H9 (cell line): ENCODE results near the gene FAM163B. TPM values are rescaled to one million over a fixed set of nuclear protein-coding genes. Genes with fewer than 3 reads are reported as not detected.

ENCODE experiments used
- DNase-seq: peaks from one replicate; pipeline ENCODE4 v3.0.0-alpha.2; 2017
- H2AFZ ChIP-seq: one replicate; pipeline ENCODE4 v1.6.1; 2013; ENCODE audit warnings: mild to moderate bottlenecking, low read length, control low read depth, moderate library complexity
- H2AK5ac ChIP-seq: 2 replicates; pipeline ENCODE4 v1.6.1; 2013; ENCODE audit warnings: low read length, control low read depth, mixed read lengths; ENCODE audit not compliant: insufficient read length
- H2BK120ac ChIP-seq: one replicate; pipeline ENCODE4 v1.6.1; 2013; ENCODE audit warnings: low read depth, mild to moderate bottlenecking, low read length, control low read depth, inconsistent platforms; ENCODE audit not compliant: poor library complexity, severe bottlenecking
- H2BK12ac ChIP-seq: 2 replicates; pipeline ENCODE4 v1.6.1; 2013; ENCODE audit warnings: low read length, control low read depth, mixed read lengths, low read depth; ENCODE audit not compliant: insufficient read length
- H2BK15ac ChIP-seq: 2 replicates; pipeline ENCODE4 v1.6.1; 2013; ENCODE audit warnings: low read depth, low read length, control low read depth
- H2BK20ac ChIP-seq: one replicate; pipeline ENCODE4 v1.6.1; 2013; ENCODE audit warnings: low read depth, mild to moderate bottlenecking, low read length, control low read depth, inconsistent platforms; ENCODE audit not compliant: poor library complexity, severe bottlenecking
- H2BK5ac ChIP-seq: 2 replicates; pipeline ENCODE4 v1.6.1; 2013; ENCODE audit warnings: low read length, control low read depth, mixed read lengths; ENCODE audit not compliant: insufficient read length
- H3K14ac ChIP-seq: 2 replicates; pipeline ENCODE4 v1.6.1; 2013; ENCODE audit warnings: low read length, control low read depth; ENCODE audit not compliant: insufficient read depth
- H3K18ac ChIP-seq: 2 replicates; pipeline ENCODE4 v1.6.1; 2013; ENCODE audit warnings: low read depth, mild to moderate bottlenecking, mixed read lengths, low read length, control low read depth; ENCODE audit not compliant: insufficient read length
- H3K23ac ChIP-seq: 2 replicates; pipeline ENCODE4 v1.6.1; 2013; ENCODE audit warnings: low read length, control low read depth, mixed read lengths, low read depth; ENCODE audit not compliant: insufficient read length
- H3K23me2 ChIP-seq: 2 replicates; pipeline ENCODE4 v1.6.1; 2013; ENCODE audit warnings: low read depth, mild to moderate bottlenecking, mixed read lengths, low read length, control low read depth; ENCODE audit not compliant: insufficient read length, poor library complexity, severe bottlenecking
- H3K27ac ChIP-seq: 2 replicates; pipeline ENCODE4 v1.5.1; 2013; ENCODE audit warnings: low read length, control low read depth, mixed read lengths, low read depth; ENCODE audit not compliant: insufficient read length
- H3K27me3 ChIP-seq: 2 replicates; pipeline ENCODE4 v1.6.1; 2013; ENCODE audit warnings: low read length, control low read depth, inconsistent platforms; ENCODE audit not compliant: insufficient read depth
- H3K4ac ChIP-seq: 2 replicates; pipeline ENCODE4 v1.6.1; 2013; ENCODE audit warnings: low read depth, mild to moderate bottlenecking, control low read depth, inconsistent platforms, low read length, moderate library complexity
- H3K4me1 ChIP-seq: 2 replicates; pipeline ENCODE4 v1.6.1; 2013; ENCODE audit warnings: low read length, control low read depth, inconsistent platforms; ENCODE audit not compliant: insufficient read depth
- H3K4me2 ChIP-seq: 2 replicates; pipeline ENCODE4 v1.6.1; 2013; ENCODE audit warnings: low read length, control low read depth, mixed read lengths; ENCODE audit not compliant: insufficient read length, insufficient read depth
- H3K56ac ChIP-seq: 2 replicates; pipeline ENCODE4 v1.6.1; 2013; ENCODE audit warnings: low read depth, mild to moderate bottlenecking, mixed read lengths, low read length, control low read depth; ENCODE audit not compliant: insufficient read length
- H3K79me1 ChIP-seq: 2 replicates; pipeline ENCODE4 v1.6.1; 2013; ENCODE audit warnings: low read depth, mild to moderate bottlenecking, moderate library complexity, low read length, control low read depth, inconsistent platforms; ENCODE audit not compliant: insufficient read depth, poor library complexity, severe bottlenecking
- H3K79me2 ChIP-seq: 2 replicates; pipeline ENCODE4 v1.6.1; 2013; ENCODE audit warnings: low read length, control low read depth, inconsistent platforms; ENCODE audit not compliant: insufficient read depth
- H3K9ac ChIP-seq: 2 replicates; pipeline ENCODE4 v1.6.1; 2013; ENCODE audit warnings: low read length, control low read depth, mixed read lengths; ENCODE audit not compliant: insufficient read length; ENCODE audit errors: extremely low read depth
- H3K9me3 ChIP-seq: one replicate; pipeline ENCODE4 v1.6.1; 2013; ENCODE audit warnings: low read depth, low read length, inconsistent platforms; ENCODE audit not compliant: control insufficient read depth
- H3T11ph ChIP-seq: one replicate; pipeline ENCODE4 v1.6.1; 2013; ENCODE audit warnings: mild to moderate bottlenecking, low read length, control low read depth, inconsistent platforms
- H4K20me1 ChIP-seq: one replicate; pipeline ENCODE4 v1.6.1; 2013; ENCODE audit not compliant: control insufficient read depth, insufficient read length, insufficient read depth
- H4K5ac ChIP-seq: 2 replicates; pipeline ENCODE4 v1.6.1; 2013; ENCODE audit warnings: low read depth, mild to moderate bottlenecking, mixed read lengths, low read length, control low read depth; ENCODE audit not compliant: insufficient read length
- H4K8ac ChIP-seq: replicated peaks from 2 replicates; pipeline ENCODE4 v1.6.1; 2013; ENCODE audit warnings: low read length, control low read depth, mixed read lengths, low read depth; ENCODE audit not compliant: insufficient read length
- H4K91ac ChIP-seq: 2 replicates; pipeline ENCODE4 v1.6.1; 2013; ENCODE audit warnings: low read depth, mild to moderate bottlenecking, moderate library complexity, mixed read lengths, low read length, control low read depth; ENCODE audit not compliant: insufficient read length
- H3K27ac Mint-ChIP-seq, 3 experiments: 2 replicates in 2 of 3; 3 replicates in 1 of 3; pipeline ENCODE4 v1.8.0; 2020 to 2021; ENCODE audit warnings: mixed read lengths in 3 of 3, mild to moderate bottlenecking in 1 of 3, moderate library complexity in 1 of 3
- H3K27me3 Mint-ChIP-seq: 2 replicates; pipeline ENCODE4 v1.8.0; 2021; ENCODE audit warnings: low read depth, mild to moderate bottlenecking, moderate library complexity, mixed read lengths
- H3K36me3 Mint-ChIP-seq, 3 experiments: 2 replicates in 2 of 3; 3 replicates in 1 of 3; pipeline ENCODE4 v1.8.0; 2020 to 2021; ENCODE audit warnings: low read depth in 3 of 3, mixed read lengths in 3 of 3; ENCODE audit not compliant: insufficient read depth in 1 of 3
- H3K4me1 Mint-ChIP-seq, 2 experiments: 2 replicates each; pipeline ENCODE4 v1.8.0; 2020; ENCODE audit warnings: mixed read lengths in 2 of 2
- H3K4me3 Mint-ChIP-seq, 2 experiments: 2 replicates in 1 of 2; 3 replicates in 1 of 2; pipeline ENCODE4 v1.8.0; 2020 to 2021; ENCODE audit warnings: mild to moderate bottlenecking in 2 of 2, mixed read lengths in 2 of 2, moderate library complexity in 1 of 2
- H3K9me3 Mint-ChIP-seq, 2 experiments: 2 replicates in 1 of 2; 3 replicates in 1 of 2; pipeline ENCODE4 v1.8.0; 2020; ENCODE audit warnings: mild to moderate bottlenecking in 2 of 2, mixed read lengths in 2 of 2, moderate library complexity in 1 of 2
- CTCF ChIP-seq: fragments of 200-600 bp; sonication (generic); conservative IDR thresholded peaks from 3 replicates; pipeline ENCODE4 v1.8.0; 2021; ENCODE audit warnings: antibody characterized with exemption, mild to moderate bottlenecking
- WGBS: extraction: QIAGEN DNeasy Blood & Tissue Kit; methylation state at CpG from one replicate; pipeline ENCODE4 v1.1.7; 2013; ENCODE audit warnings: missing lambda C conversion rate, low lambda C conversion rate, mixed read lengths; ENCODE audit not compliant: insufficient read length; ENCODE audit errors: extremely low coverage; 5-methylcytosine and 5-hydroxymethylcytosine counted together
- total RNA-seq: library from RNA; stranded (reverse); gene quantifications from 2 replicates; pipeline ENCODE4 v1.2.1, GENCODE V29; 2021

The FAM163B gene
- total RNA-seq, 1 experiment from 2014 or later: 0.39 TPM

DNA sequence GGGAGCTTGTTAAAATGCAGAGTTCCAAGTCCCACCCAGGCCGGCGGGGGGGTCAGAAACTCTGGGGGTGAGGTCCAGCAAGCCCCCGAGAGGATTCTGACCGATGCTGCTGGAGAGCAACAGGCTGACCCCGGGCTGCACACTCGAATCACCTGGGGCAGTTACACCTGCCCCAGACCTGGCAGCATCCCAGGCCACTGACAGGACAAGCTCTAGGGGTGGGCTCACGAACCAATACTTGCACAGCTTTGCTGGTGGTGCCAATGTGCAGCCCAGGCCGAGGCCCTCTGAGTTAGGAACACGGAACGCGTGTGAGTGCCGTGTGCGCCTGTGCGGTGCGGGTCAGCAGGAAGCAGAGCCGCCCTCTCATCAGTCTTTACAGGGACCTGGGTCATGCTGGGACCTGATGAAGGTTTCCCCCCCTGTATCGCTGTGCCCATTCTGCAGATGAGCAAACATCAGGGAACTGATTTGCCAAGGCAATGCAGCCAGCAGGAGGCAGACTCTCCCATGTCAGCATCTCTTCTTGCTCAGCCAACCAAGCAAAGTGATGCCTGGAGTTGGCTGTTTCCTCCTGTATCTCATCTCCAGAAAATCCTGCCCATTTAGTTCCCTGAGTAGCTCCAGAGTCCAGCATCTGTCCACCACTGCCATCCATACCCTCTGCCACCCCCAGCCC lies 16.3 kb downstream of the FAM163B start:
- H3K9me3 Mint-ChIP-seq: peaks cover 20 to 23% of the 10 kb centered on the region in 2 experiments
- H3K4ac ChIP-seq: no peak overlapping the region
- H3K27me3 Mint-ChIP-seq: peaks cover 21% of the 10 kb centered on the region
- no peak overlapping the region for H2AK5ac ChIP-seq
- H4K20me1 ChIP-seq: no peaks in the 10 kb centered on the region
- H3K27me3 ChIP-seq: no peaks in the 10 kb centered on the region
- no peak overlapping the region for H4K91ac ChIP-seq
- H2BK5ac ChIP-seq: no peak overlapping the region
- peak; percentile 44; the same call in 2 of the 3 replicates for TF ChIP-seq CTCF
- no peak overlapping the region for H3K4me2 ChIP-seq
- H3K27ac Mint-ChIP-seq: no peak overlapping the region
- H3K4me3 Mint-ChIP-seq: no peak overlapping the region
- no peaks in the 10 kb centered on the region for H3K79me1 ChIP-seq
- H3K9ac ChIP-seq: no peak overlapping the region
- H2BK120ac ChIP-seq: no peak overlapping the region
- H3K18ac ChIP-seq: no peak overlapping the region
- no peak overlapping the region for H2BK15ac ChIP-seq
- H3K36me3 Mint-ChIP-seq: peaks cover 5 to 13% (median 10%) of the 10 kb centered on the region in 3 experiments; a peak in 6 of 7 replicates
- H4K5ac ChIP-seq: no peak overlapping the region
- H3K56ac ChIP-seq: no peak overlapping the region
- H2BK20ac ChIP-seq: no peak overlapping the region
- no CpG with 5 or more reads among the region's 17 CpGs for WGBS
- DNase-seq: no peak
- no peaks in the 10 kb centered on the region for H3K23me2 ChIP-seq
- H3K9me3 ChIP-seq: peaks cover 4% of the 10 kb centered on the region
- no peaks in the 10 kb centered on the region for H3K4me1 ChIP-seq
- H3K79me2 ChIP-seq: no peaks in the 10 kb centered on the region
- H3K14ac ChIP-seq: no peak overlapping the region
- H2BK12ac ChIP-seq: no peak overlapping the region
- no peak overlapping the region for H2AFZ ChIP-seq
- no peak overlapping the region for H3T11ph ChIP-seq
- peaks cover 0 to 2% of the 10 kb centered on the region in 2 experiments; a peak in 1 of 4 replicates for H3K4me1 Mint-ChIP-seq
- H3K27ac ChIP-seq: no peak overlapping the region
- H3K23ac ChIP-seq: no peak overlapping the region
- no peak overlapping the region for H4K8ac ChIP-seq
